Glomerular visceral epithelial cell (primary cell): ENCODE data around the gene ING1.
"Not testable (repeated sequence)": the region's sequence is repeated elsewhere in the genome, so short reads cannot be mapped to it uniquely, and the experiment has no call there.

Experiments
- DNase-seq: peaks from one replicate; pipeline ENCODE4 v3.0.0-alpha.2; 2016; ENCODE audit errors: extremely low spot score

Gene ING1

GRCh38 chr13:110715395-110716246 is 2.1 kb downstream of the ING1 start:
- peak; percentile 100 for DNase-seq

DNA sequence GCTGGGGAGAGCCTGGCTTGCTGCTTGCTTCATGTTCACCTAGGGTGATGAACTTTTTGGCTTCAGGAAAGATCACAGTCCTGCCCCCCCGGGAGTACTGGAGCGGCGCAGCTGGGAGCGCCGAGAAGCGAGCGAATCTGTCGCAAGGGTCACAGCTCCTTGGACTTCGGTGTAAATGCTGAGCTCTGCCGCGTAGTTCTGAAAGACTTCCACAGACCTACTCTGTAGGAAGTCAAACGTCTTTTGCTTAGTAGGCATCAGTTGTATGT is 2.7 kb downstream of the ING1 start:
- no peak for DNase-seq

DNA sequence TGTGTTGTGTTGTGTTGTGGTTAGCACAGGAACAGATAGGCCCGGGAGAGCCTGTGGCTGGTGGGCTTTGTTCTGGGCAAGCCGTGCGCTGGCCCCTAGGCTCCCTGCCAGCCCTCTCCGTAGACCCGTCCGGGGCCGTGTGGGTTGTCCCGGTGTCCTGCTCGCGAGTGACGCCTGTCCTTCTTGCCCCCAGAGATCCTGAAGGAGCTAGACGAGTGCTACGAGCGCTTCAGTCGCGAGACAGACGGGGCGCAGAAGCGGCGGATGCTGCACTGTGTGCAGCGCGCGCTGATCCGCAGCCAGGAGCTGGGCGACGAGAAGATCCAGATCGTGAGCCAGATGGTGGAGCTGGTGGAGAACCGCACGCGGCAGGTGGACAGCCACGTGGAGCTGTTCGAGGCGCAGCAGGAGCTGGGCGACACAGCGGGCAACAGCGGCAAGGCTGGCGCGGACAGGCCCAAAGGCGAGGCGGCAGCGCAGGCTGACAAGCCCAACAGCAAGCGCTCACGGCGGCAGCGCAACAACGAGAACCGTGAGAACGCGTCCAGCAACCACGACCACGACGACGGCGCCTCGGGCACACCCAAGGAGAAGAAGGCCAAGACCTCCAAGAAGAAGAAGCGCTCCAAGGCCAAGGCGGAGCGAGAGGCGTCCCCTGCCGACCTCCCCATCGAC is 5.7 kb downstream of the ING1 start:
- DNase-seq = no peak

- no peak for DNase-seq
Observed at GRCh38 chr13:110722971-110723370, 9.5 kb downstream of the ING1 start.

DNA sequence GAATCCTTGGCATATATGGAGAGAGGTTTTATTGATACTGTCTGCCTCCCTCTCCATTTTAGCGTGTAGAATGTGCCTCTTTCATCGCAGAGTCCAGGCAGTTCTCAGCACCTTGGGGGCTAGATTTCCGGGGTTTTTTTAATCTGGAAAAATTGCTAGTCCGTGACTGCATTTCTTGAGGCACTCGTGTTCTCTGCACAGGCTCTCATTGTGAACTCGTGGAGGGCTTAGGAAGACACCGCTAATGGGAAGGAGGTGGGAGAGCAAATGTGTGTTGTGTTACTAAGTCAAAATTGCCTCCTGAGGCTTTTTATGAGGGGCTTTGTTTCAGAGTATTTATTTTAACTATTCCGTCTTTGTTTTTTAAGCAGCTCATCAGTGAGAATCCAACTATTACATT is 10.1 kb downstream of the ING1 start:
- no peak for DNase-seq

DNA sequence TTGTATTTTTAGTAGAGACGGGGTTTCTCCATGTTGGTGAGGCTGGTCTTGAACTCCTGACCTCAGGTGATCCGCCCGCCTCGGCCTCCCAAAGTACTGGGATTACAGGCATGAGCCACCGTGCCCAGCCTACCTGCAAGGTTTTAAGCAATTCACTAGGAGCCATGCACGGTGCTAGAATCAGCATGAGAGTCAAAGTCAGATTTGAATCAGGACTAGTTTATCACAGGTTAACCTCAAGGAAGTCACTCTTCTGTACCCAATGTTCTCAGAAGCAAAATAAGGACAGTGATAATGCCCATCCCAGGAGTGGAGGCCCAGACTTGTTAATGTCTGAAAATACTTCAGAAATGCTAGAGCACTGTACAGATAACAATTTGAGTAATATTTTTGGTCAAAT is 12.7 kb downstream of the ING1 start:
- DNase-seq = not testable (repeated sequence)

GRCh38 chr13:110726726-110727125 is 13.2 kb downstream of the ING1 start:
- DNase-seq = no peak

DNA sequence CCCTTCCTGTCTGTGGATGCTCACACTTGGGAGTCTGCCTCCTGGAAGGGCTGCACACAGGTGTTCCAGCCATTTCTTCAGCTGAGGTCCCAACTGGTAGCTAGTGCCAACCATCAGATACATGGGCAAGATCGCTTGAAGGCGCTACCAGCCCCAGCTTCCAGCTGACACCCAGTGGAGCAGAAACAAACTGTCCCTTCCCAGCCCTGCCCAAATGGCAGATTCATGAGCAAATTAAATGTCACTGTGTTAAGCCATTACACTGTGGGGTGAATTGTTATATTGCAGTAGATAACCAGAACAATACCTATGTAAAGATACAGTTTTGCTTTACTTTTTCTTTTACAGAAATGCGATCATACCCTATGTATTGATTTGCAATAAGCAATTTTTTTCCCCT is 17.6 kb downstream of the ING1 start:
- DNase-seq = no peak

- no peak for DNase-seq
Observed at GRCh38 chr13:110734561-110734960, 21.1 kb downstream of the ING1 start.

DNA sequence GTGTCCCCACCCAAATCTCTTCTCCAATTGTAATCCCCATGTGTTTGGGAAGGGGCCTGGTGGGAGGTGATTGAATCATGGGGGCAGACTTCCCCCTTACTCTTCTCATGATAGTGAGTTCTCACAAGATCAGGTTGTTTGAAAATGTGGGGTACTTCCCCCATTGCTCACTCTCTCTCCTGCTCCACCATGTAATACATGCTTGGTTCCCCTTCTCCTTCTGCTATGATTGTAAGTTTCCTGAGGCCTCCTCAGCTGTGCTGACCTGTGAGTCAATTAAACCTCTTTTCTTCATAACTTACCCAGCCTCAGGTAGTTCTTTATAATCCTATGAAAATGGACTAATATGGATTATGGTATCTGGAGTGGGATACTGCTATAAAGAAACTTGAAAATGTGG is 24.1 kb downstream of the ING1 start:
- DNase-seq = no peak

DNA sequence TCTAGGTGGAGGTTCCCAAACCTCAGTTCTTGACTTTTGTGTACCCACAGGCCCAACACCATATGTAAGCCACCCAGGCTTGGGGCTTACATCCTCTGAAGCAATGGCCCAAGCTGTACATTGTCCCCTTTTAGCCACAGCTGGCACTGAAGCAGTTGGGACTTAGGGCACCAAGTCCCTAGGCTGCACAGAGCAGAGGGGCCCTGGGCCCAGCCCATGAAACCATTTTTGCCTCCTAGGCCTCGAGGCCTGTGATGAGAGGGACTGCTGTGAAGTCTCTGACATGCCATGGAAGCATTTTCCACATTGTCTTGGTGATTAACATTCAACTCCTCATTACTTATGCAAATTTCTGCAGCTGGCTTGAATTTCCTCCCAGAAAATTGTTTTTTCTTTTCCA is 30.2 kb downstream of the ING1 start:
- no peak for DNase-seq

DNA sequence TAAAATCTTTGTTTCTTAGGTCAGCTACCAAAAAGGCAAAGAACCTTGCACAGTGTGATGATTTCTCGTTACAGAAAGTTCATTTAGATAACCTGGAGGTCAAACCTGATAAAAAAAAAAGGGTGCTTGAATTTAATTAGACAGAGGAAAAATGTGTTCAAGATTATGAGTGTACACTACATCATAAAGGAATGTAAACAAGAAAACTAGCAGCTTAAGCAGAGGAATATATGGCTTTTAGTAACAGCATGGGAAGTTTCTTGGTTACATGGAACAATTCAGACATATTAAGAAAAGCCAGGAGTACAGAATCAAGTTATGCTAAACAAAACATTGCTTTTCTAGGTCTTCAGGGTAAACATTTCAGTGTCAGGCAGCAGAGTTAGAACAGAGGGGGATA is 32.9 kb downstream of the ING1 start:
- no peak for DNase-seq

DNA sequence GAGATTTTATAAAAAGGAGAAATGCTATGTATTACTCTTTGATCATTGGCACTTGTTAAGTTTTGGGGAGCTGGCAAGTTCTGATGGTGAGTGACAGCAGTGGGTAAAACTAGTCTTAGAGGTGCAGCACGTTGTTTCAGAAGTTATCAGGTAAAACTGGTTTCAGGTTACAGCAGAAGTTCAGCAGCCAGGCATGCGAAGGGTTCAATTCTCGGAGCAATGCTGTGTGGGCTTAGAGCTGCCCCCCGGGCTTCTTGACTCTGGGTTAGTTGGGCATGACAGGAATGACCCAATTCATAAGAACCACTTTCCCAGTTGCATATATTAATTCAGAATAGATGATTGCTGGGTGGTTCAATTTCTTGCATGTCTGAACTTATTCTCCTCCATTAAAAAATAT is 34.8 kb downstream of the ING1 start:
- no peak for DNase-seq

GRCh38 chr13:110756219-110756631 is 42.7 kb downstream of the ING1 start:
- no peak for DNase-seq

GRCh38 chr13:110757296-110757695 is 43.8 kb downstream of the ING1 start:
- DNase-seq = no peak

DNA sequence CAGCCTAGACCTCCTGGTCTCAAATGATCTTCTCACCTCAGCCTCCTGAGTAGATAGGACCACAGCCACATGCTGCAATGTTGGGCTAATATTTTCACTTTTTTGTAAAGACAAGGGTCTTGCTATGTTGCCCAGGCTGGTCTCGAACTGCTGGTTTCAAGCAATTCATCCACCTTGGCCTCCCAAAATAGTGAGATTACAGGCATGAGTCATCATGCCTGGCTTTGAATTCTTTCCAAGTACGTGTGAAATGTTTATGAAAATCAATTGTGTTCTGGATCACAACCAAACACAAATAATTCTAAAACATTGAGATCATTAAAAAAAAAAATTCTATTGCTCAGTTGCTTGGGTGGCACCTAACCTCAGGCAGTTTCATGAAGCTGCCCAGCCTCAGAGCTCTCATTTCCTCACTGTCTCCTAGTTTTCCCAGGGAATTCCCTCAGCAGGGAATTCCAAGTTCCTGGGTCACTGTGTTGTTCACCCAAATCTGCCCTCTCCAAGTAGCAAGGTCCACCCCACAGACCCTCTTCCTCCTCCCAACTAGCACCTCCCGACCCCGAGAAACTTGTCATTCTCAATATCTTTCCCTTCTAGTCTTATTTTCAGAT is 44.8 kb downstream of the ING1 start:
- no peak for DNase-seq

DNA sequence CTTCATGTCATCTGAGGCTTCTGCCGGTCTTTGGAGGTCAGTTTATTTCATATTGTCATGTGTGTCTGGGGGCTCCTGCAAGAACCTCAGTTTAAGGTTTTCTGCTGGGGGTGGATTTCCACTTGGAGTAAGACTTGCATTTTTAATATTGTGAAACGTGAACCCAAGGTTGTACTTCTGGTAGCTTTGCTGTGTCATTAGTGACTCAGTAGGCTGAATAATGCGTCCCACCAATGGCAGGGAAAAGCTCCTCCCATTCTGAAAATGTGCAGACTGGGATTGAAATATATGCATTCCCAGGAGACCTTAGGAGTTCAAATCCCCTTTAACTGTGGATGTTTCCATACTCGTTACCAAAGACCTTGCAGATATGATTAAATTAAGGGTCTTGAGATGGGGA is 46.2 kb downstream of the ING1 start:
- DNase-seq = no peak

- no peak for DNase-seq
Observed at GRCh38 chr13:110760611-110761010, 47.1 kb downstream of the ING1 start.

GRCh38 chr13:110766671-110767430 is 53.4 kb downstream of the ING1 start:
- DNase-seq = no peak

DNA sequence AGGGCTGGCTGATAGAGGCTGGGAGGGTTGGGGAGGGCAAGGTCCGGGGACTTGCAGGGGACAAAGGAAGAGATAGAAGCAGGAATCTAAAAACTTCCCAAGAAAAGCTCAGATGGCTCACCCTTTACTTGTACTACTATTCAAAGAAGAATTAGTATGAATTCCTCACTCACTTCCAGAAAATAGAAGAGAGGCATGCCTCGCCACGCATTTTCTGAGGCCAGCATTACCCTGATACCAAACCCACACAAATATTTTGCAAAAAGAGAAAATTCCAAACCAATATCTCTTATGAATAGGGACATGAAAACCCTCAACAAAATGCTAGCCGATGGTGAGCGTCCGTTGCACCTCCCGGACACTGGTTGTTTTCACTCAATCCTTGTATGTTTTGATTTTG is 54.0 kb downstream of the ING1 start:
- DNase-seq = no peak

DNA sequence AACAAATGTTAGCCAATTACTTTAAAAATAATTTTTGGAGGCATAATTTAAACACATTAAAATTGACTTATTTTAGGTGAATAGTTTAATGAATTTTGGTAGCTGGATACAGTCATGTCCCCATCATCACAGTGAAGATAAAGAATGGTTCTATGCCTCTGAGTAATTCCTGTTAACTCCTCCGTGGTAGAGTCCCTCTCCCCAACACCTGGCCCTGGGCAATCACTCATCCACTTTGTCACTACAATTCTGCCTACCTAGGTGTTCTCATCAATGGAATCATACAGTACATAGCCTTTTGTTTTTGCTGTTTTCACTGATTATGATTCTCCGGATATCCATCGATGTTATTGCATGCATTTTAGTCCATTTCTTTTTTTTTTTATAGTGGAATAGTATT is 55.6 kb downstream of the ING1 start:
- DNase-seq = no peak

- DNase-seq = no peak
Observed at GRCh38 chr13:110770678-110771077, 57.2 kb downstream of the ING1 start.

GRCh38 chr13:110771194-110771593 is 57.7 kb downstream of the ING1 start:
- no peak for DNase-seq
